ENCODE results near the gene DMRTB1.

DNA sequence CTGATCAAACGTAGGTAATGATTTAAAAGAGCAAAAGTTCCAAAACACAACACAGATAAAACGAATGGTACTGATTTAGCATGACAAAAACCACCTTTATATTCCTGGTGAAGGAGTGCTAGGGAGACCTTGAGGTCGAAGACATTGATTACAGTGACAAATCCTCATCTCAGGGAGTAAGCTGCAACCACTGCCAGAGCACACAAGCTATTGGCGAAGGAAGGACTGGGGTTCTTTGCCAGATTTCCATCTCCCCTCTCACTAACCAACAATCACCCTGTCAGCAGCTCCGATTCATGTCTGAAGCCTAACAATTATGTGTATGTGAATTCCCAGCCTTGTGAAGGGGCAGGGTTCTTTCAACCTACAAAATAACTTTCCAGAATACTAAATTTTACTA lies 40.2 kb upstream of the DMRTB1 start:
- TF ChIP-seq, protein P1, sequence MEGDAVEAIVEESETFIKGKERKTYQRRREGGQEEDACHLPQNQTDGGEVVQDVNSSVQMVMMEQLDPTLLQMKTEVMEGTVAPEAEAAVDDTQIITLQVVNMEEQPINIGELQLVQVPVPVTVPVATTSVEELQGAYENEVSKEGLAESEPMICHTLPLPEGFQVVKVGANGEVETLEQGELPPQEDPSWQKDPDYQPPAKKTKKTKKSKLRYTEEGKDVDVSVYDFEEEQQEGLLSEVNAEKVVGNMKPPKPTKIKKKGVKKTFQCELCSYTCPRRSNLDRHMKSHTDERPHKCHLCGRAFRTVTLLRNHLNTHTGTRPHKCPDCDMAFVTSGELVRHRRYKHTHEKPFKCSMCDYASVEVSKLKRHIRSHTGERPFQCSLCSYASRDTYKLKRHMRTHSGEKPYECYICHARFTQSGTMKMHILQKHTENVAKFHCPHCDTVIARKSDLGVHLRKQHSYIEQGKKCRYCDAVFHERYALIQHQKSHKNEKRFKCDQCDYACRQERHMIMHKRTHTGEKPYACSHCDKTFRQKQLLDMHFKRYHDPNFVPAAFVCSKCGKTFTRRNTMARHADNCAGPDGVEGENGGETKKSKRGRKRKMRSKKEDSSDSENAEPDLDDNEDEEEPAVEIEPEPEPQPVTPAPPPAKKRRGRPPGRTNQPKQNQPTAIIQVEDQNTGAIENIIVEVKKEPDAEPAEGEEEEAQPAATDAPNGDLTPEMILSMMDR (conservative IDR thresholded peaks at IDR 0.05; ENCODE audit: low read depth, low read length), result no peak
- no peak for TF ChIP-seq MXI1 (IDR thresholded peaks at IDR 0.05; ENCODE audit: borderline replicate concordance, low read depth, low read length)
- no peak for TF ChIP-seq CEBPB (IDR thresholded peaks at IDR 0.05; ENCODE audit: low read depth, low read length)
- no peak for TF ChIP-seq RAD21 (IDR thresholded peaks at IDR 0.05; ENCODE audit: low read length)
- TF ChIP-seq POLR2A (IDR thresholded peaks at IDR 0.05; ENCODE audit: low read depth, low read length), result no peak
- no peak for TF ChIP-seq MAFK (IDR thresholded peaks at IDR 0.05; ENCODE audit: low read depth, low read length)
- no peak for TF ChIP-seq RCOR1 (IDR thresholded peaks at IDR 0.05; ENCODE audit: insufficient replicate concordance, low read length)
- no peak for TF ChIP-seq USF2 (IDR thresholded peaks at IDR 0.05; ENCODE audit: low read depth, low read length)
- TF ChIP-seq, protein P2, sequence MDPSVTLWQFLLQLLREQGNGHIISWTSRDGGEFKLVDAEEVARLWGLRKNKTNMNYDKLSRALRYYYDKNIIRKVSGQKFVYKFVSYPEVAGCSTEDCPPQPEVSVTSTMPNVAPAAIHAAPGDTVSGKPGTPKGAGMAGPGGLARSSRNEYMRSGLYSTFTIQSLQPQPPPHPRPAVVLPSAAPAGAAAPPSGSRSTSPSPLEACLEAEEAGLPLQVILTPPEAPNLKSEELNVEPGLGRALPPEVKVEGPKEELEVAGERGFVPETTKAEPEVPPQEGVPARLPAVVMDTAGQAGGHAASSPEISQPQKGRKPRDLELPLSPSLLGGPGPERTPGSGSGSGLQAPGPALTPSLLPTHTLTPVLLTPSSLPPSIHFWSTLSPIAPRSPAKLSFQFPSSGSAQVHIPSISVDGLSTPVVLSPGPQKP (IDR thresholded peaks at IDR 0.05; ENCODE audit: borderline replicate concordance, low read depth, low read length), result no peak
